Stromal cell of bone marrow (primary cell): Measurements from ENCODE around the gene CSRP1.
"Not testable (repeated sequence)": the region's sequence is repeated elsewhere in the genome, so short reads cannot be mapped to it uniquely, and the experiment has no call there.

Source experiments
- DNase-seq: peaks from one replicate; pipeline ENCODE4 v3.0.0-alpha.2; 2012; ENCODE audit warnings: low read depth

The CSRP1 gene

DNA sequence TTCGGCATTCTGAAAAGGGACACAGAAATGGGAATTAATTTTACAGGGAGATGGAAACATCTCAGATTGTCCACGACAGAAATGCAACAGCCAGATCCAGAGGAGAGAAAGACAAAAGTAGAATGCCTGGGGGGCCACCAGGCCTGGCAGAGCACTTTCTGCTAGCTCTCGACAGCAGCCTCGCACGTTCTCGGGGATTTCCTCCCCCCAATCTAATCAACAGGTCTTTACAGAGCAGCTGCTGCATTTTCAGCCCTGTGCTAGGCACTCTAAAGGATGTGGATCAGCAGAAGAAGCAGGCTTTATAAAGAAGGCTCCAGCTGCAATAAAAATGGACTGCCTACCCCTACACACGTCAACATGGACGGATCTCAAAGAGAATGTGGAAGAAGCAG lies 10.6 kb downstream of the CSRP1 start:
- no peak for DNase-seq

DNA sequence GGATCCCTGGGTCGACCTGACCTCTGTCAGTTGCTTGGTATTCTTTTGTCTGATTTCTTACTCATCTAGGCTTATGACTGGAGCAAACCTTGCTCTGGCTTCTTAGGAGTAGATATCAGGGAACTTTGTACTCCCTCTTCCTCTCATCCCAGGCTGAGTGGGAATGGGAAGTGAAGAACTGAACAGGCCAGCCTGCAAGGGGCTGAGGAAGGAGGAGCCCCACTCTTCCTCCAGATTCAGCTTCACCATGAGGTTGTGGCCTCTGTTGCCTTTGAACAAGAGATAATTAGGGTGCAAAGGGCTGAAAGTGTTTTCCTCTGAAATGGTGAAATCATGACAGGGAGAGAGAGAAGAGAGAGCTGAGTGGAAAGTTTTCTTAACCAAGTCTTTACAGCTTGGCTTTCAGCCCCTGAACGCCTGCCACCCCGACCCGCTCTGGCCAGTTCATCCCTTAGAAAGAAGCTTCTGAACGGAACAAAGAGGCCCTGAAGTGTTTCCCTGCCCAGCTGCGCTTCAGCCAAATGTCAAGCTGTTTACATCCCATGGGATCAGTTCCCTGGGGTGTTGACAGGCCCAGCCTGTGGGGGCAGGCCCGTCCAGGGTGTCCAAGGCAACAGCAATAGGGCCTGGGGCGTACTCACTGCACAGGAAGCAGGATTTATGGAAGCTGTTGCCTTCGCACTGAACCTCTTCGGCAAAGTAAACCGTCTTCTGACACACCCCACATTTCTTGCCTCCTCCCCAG lies 11.2 kb downstream of the CSRP1 start:
- no peak for DNase-seq

DNA sequence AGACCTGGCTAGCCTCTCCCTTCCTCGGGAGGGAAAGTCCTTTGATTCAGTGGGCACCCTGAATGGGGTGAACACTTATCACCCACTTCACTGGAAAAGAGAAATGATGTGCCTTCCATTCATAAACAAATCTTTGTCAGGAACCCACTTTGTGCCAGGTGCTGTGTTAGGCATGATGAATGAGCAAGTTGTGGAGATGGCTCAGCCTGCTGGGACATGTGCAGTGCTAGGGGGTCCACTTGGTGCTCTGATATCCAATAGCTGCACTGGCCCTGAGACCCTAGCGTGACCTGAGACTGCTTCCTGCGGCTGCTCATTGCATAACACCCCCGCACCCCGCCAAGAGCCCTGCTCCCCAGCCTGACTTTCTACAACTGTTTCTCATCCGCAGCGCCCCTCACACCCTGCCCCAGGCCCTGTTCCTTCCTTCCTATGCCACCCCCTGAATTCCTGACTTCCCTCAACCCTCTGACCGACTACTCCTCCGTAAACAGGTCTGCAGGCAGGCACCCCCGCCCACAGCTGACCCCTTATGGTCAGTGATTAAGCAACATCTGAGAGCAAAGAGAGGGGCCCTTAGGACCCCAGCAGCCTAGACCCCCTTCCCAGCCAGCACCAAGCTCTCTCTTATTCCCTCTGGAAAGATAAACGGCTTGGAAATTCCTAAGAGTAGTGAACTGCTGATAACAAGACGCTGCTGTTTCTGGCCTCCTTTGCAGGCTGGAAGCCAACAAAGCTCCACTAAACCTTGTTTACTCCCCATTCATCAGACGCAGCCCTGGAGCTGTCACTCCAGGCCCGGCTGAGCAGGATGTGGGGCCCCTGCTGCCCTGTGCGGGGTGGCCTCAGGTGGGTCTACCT lies 12.9 kb downstream of the CSRP1 start:
- DNase-seq, result no peak

DNA sequence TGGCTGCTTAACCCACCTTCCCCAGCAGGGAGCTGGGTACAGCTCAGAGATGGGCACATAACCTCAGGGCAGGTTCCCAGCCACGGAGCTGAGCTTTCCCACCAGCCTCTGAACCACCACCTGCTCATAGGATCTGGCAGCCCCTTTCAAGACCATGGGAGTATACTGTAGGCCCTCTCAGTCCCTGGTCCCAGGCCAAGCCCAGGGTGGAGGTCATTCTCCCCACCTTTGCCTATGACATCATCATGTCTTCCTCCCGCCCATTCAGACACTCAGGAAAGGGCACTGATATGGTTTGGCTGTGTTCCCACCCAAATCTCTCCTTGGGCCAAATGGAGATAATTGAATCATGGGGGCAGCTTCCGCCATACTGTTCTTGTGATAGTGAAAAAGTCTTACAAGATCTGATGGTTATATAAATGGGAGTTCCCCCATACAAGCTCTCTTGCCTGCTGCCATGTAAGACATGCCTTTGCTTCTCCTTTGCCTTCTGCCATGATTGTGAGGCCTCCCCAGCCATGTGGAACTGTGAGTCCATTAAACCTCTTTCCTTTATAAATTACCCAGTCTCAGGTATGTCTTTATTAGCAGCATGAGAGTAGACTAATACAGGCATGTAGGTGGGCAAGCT lies 13.8 kb downstream of the CSRP1 start:
- DNase-seq, result not testable (repeated sequence)

DNA sequence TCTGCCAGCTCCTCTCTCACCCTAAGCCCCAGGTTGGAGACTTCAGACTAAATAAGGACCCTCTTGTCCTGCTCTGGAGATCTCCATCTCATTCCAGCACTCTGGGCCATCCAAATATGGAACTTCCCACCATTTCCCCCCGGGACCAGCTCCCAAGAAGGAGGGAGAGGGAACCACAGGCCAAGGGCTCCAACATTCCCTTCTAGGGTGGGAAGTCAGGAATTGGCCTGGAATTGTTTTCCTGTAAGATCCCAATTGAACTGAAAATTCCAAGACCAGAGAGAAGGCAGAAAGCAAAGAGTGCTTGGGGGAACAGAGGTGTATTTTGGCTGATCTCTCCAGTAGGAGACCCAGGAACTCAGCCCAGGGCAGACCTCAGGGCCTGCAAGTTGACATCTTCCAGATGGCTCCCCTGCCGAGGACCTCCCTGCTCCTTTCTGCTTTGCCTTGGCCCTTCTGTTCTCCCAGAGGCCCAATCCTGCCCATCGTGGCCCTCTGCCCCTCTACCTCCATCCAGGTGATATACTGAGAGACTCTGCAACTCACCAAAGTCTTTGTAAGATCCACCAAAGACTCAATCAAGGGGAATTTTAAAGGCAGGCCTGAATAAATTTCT lies 14.9 kb downstream of the CSRP1 start:
- DNase-seq, result no peak

DNA sequence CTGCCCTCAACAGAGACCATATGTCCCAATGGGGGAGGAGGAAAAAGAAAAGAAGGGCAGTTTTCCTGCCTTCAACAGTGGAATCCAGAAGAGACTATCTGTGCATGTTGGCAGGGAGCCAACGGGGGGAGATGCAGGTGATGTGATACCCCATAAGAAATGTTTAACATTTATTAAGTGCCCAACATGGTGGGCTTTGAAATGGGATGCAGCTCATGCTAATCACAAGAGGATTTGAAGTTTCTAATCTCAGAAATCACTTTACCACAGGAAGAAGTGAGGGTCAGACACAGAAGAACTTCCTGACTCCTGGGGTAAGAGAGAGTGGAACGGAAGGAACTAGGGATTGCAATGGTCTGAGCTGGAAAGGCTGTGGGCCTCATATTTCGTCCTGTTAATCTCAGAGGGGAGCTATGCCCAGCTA lies 16.2 kb downstream of the CSRP1 start:
- no peak for DNase-seq

DNA sequence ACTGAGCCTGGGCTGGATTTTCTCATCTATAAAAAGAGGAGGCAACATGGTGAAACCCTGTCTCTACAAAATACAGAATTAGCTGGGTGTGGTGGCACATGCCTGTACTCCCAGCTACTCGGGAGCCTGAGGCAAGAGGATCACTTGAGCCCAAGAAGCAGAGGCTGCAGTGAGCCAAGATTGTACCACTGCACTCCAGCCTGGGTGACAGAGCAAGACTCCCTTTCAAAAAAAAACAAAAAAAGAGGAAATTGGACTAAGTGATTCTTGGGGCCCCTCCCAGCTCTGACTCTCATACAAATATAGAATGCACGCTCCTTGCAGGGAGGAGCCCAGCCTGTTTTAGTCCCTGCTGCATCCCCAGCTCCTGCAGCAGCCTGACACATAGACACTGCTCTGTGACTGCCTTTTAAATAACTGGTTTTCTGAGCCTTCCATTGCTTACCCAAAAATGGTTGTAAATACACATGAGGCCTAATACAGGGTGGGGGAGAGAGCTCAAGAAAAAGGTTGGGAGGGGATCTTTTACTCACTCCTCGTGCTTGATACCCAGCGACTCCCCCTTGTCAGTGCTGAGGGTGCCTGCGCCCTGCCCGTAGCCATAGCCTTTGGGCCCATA lies 17.2 kb downstream of the CSRP1 start:
- no peak for DNase-seq

DNA sequence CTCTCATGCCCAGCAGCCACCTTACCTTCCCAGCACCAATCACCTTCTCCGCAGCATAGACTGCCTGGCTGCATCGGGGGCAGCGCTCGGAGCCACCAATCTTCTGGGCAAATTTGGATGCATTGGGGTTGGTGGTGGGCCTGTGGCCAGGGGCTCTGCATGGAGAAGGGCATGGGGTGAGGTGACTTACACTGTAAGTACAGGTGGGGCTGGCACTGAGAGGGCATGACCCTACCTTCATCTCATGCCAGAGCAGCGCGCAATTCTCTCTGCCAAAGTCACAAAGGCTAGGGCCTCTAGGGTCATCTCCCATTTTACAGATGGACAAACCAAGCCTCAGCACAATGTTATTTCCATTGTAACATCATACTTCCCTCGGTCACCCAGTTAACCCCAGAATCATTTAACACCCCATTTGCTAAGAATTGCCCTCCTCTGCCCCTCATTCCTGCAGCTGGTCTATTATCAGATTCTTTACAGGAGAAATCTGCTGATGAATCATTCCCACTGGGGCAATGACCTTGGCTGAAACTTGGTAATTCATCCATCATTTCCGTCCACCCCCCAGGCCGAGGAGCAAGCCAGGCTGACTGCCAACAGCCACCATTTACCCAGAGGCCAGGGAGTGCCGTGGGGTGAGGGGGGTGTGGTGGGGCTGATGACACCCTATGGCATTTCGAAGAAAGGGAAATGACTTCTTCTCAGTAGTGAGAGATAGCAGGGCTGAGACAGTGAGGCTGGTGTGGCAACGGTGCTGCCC lies 17.9 kb downstream of the CSRP1 start:
- peak; percentile 93 for DNase-seq

DNA sequence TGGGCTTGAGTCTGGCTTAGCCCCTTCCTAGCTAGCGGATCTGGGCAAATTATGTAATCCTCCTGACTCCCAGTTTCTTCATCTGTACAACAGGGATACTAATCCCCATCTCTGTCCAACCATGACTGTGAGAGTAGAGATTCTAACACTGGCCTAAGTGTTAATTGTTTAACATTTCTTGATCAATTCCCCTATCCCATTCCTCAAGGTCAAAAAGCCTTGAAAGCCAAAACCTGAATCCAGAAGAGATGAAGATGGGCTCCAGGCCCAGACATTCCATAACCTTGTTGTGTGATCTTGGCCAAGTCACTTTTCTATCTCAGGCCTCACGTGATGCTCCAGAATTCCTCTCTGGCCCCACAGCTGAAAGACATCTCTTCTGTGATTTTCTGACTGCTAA lies 19.2 kb downstream of the CSRP1 start:
- DNase-seq, result no peak

DNA sequence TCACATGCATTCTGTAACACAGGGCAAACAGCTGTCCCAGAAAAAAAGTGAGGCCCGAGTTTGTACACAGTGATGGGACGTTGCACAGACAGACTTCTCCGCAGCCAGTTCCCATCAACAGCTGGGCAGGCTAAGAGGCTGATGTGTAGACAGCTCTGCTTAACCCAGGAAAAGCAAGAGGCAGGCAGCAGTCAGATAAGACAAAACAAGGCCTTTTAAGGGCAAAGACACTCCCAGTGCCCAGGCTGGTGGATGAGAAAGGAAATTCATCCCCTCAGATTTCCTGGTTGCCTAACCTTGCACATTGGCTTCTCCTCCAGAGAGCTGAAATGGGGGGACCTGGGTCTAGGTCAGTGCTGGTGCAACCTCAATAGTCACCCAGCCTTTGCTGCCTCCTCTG lies 20.7 kb downstream of the CSRP1 start:
- DNase-seq, result no peak

DNA sequence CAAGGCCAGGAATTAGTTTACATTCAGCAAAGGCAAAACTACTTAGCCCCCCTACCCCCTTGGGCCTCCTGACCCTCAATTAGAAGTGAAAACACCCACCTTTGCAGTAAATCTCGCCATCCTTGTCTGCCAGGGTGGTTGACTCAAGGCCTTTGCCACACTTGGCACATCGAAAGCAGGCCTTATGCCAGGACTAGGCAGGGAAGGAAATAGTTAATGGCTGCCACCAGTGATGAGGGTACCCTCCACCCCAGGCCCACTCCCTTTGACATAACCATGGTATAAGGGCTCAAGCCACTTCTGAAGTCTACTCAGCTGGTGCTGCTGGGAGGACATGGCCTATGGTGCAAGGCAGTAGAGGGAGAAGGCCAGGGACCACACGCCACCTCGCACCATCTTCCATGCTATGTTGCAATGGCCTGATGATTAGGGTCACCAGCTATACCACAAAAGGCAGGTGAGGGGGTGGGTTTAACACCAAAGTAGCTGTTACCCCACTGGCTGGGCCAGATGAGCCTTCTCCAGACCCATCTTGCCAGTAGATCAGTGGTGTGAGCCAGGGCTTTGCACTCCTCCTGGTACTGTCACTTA lies 21.6 kb downstream of the CSRP1 start:
- no peak for DNase-seq

DNA sequence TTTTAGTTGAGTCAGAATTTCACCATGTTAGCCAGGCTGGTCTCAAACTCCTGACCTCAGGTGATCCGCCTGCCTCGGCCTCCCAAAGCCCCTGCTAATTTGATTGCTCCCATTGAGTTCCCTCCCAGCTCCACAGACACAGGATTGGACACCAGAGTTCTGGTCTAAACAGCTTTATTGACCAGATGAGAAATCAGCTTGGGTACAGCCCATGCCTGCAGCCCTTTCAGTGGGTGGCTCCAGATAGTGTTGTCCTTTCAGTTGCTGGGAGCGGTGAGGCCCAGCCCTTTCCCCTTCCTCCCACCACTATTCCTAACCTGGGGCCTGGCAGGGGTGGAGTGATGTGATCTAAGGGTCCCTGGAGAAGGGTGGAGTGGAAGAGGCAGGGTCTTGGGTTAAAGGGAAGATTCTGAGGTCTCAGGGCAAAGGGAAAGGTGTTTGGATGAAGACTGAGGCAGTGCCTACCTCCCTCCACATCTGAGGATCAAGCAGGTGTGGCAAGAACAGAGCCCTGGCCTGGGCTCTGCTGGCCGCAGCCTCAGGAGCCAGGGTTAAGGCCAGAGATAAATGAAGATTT lies 23.5 kb downstream of the CSRP1 start:
- no peak for DNase-seq

DNA sequence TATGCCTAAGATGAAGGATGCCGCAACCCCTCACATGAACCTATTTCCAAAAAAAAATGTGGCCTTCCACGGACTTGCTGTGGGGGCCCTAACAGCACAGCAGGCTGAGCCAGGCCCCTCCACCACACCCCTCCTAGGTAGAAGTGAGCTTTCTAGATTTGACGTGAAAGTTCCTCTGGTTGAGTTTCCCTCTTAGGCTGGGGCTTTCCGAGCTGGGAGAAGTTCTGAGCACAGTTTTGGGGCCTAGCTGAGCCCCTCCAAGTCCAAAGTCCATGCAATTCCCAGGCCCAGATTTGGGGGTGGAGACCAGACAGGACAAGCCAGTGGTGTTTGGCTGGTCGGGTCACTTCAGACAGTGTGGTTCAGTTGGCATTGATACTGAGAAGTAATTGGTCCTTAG lies 24.2 kb downstream of the CSRP1 start:
- DNase-seq, result no peak

DNA sequence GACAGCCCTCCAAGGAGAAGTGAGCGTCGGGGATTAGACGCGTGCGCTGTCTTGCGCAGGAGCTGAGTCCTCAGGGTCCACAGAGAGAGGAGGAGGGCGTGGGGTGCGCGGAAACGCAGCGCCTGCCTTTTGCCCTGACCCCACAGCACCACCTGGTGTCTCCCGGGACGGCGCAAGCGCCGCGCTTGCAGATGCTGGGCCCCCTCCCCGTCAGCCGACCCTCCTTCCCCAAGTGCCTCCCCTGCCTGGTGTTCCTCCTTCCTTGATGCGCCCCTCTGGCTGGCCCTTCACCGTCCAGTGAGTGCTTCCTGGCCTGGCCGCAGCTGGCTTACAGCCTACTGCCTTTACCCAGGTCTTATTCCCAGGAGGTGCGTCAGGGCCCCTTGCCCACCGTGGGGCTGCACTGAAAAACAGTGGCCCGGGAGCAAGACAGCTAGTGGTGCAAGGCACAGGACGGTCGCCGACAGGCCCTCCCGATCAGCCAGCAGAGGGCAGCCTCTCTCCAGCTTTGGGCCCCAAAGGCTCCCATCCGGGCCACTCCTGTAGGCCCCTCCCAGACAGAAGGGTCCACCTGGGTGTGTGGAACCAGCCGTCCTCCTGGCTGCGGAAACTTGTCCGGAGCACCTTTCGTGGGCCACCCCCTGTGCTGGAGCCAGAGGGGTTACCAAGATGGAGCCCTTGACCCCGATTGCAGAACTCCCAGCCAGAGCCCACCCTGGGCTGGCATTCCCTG lies 25.0 kb downstream of the CSRP1 start:
- DNase-seq, result peak; percentile 58

DNA sequence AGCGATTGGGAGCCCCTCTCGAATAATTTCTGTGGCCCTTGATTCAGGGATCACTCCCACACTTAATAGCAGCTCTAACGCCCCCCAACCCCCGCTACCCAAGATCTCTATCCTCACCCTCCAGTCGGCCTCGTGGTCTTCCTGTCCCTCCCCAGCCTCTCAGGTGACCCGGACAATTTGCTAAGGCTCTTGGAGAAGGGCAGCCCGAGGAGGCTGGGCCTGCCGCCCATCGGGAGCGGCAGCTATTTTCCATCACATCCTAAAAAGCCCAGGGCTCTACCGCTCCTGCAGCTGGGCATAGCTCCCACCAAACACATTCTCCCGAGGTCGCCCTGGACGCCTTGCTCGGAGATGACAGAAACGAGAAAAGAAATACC lies 25.9 kb downstream of the CSRP1 start:
- DNase-seq, result no peak

DNA sequence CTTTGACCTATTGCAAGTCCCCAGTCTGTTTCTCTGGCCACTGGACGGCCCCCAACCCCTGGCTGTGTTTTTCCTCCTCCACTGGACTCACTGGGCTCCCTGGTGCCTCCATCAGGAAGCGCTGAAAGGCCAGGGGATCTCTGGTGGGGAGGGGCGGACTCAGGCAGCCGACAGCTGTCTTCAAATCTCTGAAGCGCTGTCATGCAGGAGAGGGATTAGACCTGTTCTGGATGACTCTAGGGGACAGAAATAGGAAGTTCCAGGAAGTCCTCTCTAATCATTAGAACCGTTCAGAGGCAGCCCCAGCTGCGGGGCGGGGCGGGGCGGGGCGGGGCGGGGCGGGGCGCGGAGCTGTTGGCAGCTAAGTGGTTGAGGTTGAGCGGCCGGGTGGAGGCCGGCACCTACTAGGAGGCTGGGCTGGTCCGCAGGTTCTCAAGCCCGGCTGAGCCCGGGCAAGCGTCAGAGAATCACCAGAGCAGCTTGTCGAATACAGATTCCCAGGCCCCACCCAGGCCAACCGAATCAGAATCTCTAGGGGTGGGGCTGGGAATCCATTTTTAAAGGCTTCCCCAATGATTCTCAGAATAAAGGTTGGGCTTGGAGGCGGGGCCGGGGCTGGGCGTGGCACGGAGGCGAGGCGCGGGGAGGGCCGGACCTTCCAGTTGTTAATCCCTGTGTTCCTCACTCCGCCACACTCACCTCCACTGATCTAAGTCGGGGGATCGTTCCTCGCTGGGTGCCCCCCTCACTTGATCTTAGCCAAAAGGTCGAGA lies 26.5 kb downstream of the CSRP1 start:
- DNase-seq, result no peak

DNA sequence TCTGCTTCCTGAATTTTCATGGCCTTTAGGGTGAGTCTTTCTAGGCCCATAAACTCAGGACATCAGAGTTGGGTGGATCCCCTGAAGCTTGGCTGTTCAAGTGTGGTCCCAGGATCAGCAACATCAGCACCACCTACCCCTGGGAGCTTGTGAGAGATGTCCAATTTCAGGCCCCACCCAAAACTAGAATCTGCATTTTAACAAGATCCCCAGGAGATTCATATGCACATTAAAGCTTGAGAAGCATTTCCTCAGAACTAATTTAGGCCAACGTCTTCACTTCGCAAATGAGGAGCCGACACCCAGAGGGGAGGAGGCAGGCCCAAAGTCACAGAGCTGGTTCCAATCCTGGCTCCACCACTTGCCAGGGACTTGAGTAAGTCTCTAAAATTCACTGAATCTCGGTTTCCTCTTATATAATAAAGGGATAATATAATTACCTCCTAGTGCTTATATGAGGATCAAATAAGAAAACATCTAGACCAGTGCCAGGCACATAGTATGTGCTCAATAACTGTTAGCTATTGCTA lies 27.7 kb downstream of the CSRP1 start:
- no peak for DNase-seq

DNA sequence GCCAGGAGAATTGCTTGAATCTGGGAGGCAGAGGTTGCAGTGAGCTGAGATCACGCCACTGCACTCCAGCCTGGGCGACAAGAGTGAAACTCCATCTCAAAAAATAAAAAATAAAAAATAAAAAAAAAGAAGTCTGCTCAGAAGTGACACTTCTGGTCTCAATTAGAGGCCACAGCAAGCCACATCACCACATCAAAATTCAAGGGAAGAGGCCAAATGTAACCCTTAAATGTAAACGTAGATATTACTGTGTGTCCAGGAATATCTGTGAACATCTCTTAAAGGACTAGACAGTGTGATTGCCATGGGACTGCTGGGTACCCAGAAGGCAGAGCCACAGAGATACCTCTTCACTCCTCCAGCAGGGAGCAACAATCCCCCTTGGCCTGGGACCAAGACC lies 28.3 kb downstream of the CSRP1 start:
- not testable (repeated sequence) for DNase-seq
